ENCODE results near the gene MIA3.

- TF ChIP-seq, protein P1, sequence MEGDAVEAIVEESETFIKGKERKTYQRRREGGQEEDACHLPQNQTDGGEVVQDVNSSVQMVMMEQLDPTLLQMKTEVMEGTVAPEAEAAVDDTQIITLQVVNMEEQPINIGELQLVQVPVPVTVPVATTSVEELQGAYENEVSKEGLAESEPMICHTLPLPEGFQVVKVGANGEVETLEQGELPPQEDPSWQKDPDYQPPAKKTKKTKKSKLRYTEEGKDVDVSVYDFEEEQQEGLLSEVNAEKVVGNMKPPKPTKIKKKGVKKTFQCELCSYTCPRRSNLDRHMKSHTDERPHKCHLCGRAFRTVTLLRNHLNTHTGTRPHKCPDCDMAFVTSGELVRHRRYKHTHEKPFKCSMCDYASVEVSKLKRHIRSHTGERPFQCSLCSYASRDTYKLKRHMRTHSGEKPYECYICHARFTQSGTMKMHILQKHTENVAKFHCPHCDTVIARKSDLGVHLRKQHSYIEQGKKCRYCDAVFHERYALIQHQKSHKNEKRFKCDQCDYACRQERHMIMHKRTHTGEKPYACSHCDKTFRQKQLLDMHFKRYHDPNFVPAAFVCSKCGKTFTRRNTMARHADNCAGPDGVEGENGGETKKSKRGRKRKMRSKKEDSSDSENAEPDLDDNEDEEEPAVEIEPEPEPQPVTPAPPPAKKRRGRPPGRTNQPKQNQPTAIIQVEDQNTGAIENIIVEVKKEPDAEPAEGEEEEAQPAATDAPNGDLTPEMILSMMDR (IDR thresholded peaks at IDR 0.05; ENCODE audit: low read length), result no peak
- TF ChIP-seq EZH2phosphoT487 (IDR thresholded peaks at IDR 0.05; ENCODE audit: low read length), result no peak
These were observed 2.7 kb downstream of the MIA3 start for GRCh38 chr1:222620566-222620965.

Data from MM.1S (cell line).